LoVo (cell line): ENCODE results near the gene DHPS.
"Not testable (repeated sequence)": the region's sequence is repeated elsewhere in the genome, so short reads cannot be mapped to it uniquely, and the experiment has no call there.

Source experiments
- DNase-seq: peaks from one replicate; pipeline ENCODE4 v3.0.0-alpha.2; 2016; ENCODE audit warnings: low spot score

DHPS gene

GRCh38 chr19:12646551-12646950 is 35.1 kb downstream of the DHPS start:
- DNase-seq = no peak

GRCh38 chr19:12643716-12644115 is 38.0 kb downstream of the DHPS start:
- DNase-seq = not testable (repeated sequence)

GRCh38 chr19:12642506-12642905 is 39.2 kb downstream of the DHPS start:
- DNase-seq = no peak

GRCh38 chr19:12641456-12641855 is 40.2 kb downstream of the DHPS start:
- DNase-seq = no peak

- DNase-seq = peak; percentile 74
Measured at GRCh38 chr19:12639901-12640613, 41.6 kb downstream of the DHPS start.

GRCh38 chr19:12638611-12639182 is 43.0 kb downstream of the DHPS start:
- DNase-seq = no peak

- DNase-seq = no peak
Measured at GRCh38 chr19:12636631-12637030, 45.0 kb downstream of the DHPS start.

GRCh38 chr19:12629215-12629614 is 52.5 kb downstream of the DHPS start:
- DNase-seq = no peak

- DNase-seq = no peak
Measured at GRCh38 chr19:12628040-12629022, 53.3 kb downstream of the DHPS start.

GRCh38 chr19:12626958-12627357 is 54.7 kb downstream of the DHPS start:
- no peak for DNase-seq
